ENCODE results near the gene SLC7A10. TPM values are rescaled to one million over a fixed set of nuclear protein-coding genes. Genes with fewer than 3 reads are reported as not detected.

SLC7A10 gene
- total RNA-seq, 1 experiment from 2014 or later = 2.9 TPM

- Histone ChIP-seq H3K27ac (ENCODE audit: insufficient read length, low read depth, low read length) (no peak overlapping the region), H3K23me2 (ENCODE audit: insufficient read length, low read depth, low read length, poor library complexity, severe bottlenecking) (no peaks in the 10 kb centered on the region), H3K18ac (ENCODE audit: insufficient read length, low read depth, low read length) (no peak overlapping the region), H4K8ac (replicated peaks; ENCODE audit: insufficient read length, low read depth, low read length) (no peak overlapping the region), H2BK12ac (ENCODE audit: insufficient read length, low read depth, low read length) (no peak overlapping the region), H3T11ph (ENCODE audit: low read length) (no peak overlapping the region), H3K79me1 (ENCODE audit: insufficient read depth, low read depth, low read length, poor library complexity, severe bottlenecking) (no peaks in the 10 kb centered on the region), H4K20me1 (ENCODE audit: control insufficient read depth, insufficient read depth, insufficient read length) (no peaks in the 10 kb centered on the region), H2BK15ac (ENCODE audit: low read depth, low read length) (no peak overlapping the region), H4K5ac (ENCODE audit: insufficient read length, low read depth, low read length) (no peak overlapping the region), H2BK20ac (ENCODE audit: low read depth, low read length, poor library complexity, severe bottlenecking) (no peak overlapping the region), H3K4ac (ENCODE audit: low read depth, low read length) (no peak overlapping the region), H3K23ac (ENCODE audit: insufficient read length, low read depth, low read length) (no peak overlapping the region), H3K79me2 (ENCODE audit: insufficient read depth, low read length) (no peaks in the 10 kb centered on the region), H2AK5ac (ENCODE audit: insufficient read length, low read length) (no peak overlapping the region), H3K4me1 (ENCODE audit: insufficient read depth, low read length) (no peaks in the 10 kb centered on the region), H3K14ac (ENCODE audit: insufficient read depth, low read length) (no peak overlapping the region), H3K56ac (ENCODE audit: insufficient read length, low read depth, low read length) (no peak overlapping the region), H2BK120ac (ENCODE audit: low read depth, low read length, poor library complexity, severe bottlenecking) (no peak overlapping the region), H2AFZ (ENCODE audit: low read length) (no peak overlapping the region), H3K4me2 (ENCODE audit: insufficient read depth, insufficient read length, low read length) (no peak overlapping the region), H2BK5ac (ENCODE audit: insufficient read length, low read length) (no peak overlapping the region), H3K27me3 (ENCODE audit: insufficient read depth, low read length) (no peaks in the 10 kb centered on the region), H4K91ac (ENCODE audit: insufficient read length, low read depth, low read length) (no peak overlapping the region), H3K9ac (ENCODE audit: extremely low read depth, insufficient read length, low read length) (no peak overlapping the region), H3K9me3 (ENCODE audit: control insufficient read depth, low read depth, low read length) (no peaks in the 10 kb centered on the region)
- H3K27ac Mint-ChIP-seq = no peak overlapping the region
- no peak overlapping the region for H3K4me3 Mint-ChIP-seq
- H3K4me1 Mint-ChIP-seq = peaks cover 0 to 3% of the 10 kb centered on the region in 2 experiments; a peak in 1 of 4 replicates
- DNase-seq = no peak
- H3K27me3 Mint-ChIP-seq (ENCODE audit: low read depth) = peaks cover 10% of the 10 kb centered on the region
- no CpG with 5 or more reads among the region's 11 CpGs for WGBS (ENCODE audit: extremely low coverage, insufficient read length, low lambda C conversion rate)
- TF ChIP-seq, protein P1, sequence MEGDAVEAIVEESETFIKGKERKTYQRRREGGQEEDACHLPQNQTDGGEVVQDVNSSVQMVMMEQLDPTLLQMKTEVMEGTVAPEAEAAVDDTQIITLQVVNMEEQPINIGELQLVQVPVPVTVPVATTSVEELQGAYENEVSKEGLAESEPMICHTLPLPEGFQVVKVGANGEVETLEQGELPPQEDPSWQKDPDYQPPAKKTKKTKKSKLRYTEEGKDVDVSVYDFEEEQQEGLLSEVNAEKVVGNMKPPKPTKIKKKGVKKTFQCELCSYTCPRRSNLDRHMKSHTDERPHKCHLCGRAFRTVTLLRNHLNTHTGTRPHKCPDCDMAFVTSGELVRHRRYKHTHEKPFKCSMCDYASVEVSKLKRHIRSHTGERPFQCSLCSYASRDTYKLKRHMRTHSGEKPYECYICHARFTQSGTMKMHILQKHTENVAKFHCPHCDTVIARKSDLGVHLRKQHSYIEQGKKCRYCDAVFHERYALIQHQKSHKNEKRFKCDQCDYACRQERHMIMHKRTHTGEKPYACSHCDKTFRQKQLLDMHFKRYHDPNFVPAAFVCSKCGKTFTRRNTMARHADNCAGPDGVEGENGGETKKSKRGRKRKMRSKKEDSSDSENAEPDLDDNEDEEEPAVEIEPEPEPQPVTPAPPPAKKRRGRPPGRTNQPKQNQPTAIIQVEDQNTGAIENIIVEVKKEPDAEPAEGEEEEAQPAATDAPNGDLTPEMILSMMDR (conservative IDR thresholded peaks at IDR 0.05) = no peak
- H3K9me3 Mint-ChIP-seq = peaks cover 9 to 10% of the 10 kb centered on the region in 2 experiments; a peak in 3 of 5 replicates
- H3K36me3 Mint-ChIP-seq (ENCODE audit: insufficient read depth in 1 of 3, low read depth in 3 of 3) = peaks cover 0 to 5% (median 3%) of the 10 kb centered on the region in 3 experiments; a peak in 2 of 7 replicates
Measured at GRCh38 chr19:33248553-33248953, 22.9 kb upstream of the SLC7A10 start.
